Measurements from ENCODE around the gene DTNB.

GRCh38 chr2:25521126-25521525 lies 152.3 kb downstream of the DTNB start:
- TF ChIP-seq TAF1 (IDR thresholded peaks at IDR 0.05; ENCODE audit: low read depth) (no peak), CTCF (IDR thresholded peaks at IDR 0.05; ENCODE audit: poor library complexity, severe bottlenecking) (no peak), POLR2AphosphoS5 (IDR thresholded peaks at IDR 0.05) (no peak)
